Small intestine (tissue), 4 donors: Measurements from ENCODE around the gene GDF3. TPM values are rescaled to one million over a fixed set of nuclear protein-coding genes. Genes with fewer than 3 reads are reported as not detected.

Experiments
- polyA plus RNA-seq, 4 donors: library from polyadenylated mRNA; stranded (reverse) in 3 of 4; unstranded in 1 of 4; fragments of 200-250 nt in 3 of 4; fragments of 120-200 nt in 1 of 4; gene quantifications; one replicate each; pipeline versions ENCODE4 v1.2.1 to v1.2.3, GENCODE V29; 2013
- donor health status: healthy with polysubstance abuse.
- donor health status: Bipolar disorder and iron deficiency.
- donor health status: healthy.

GDF3 gene
- polyA plus RNA-seq, 4 donors, result 0.09 to 0.31 TPM; not detected in 2

Other genes with a start within 250 kb of the GDF3 start
- 100 to 1,000 TPM in 1 of 4 donors, 1 to 10 TPM in 3; 6.3 to 147 (median 7.5) TPM for gene CD163, start 192.0 kb downstream of the GDF3 start, polyA plus RNA-seq
- gene APOBEC1, start 29.9 kb downstream of the GDF3 start, polyA plus RNA-seq, result 100 to 1,000 TPM in 2 of 4 donors, 10 to 100 TPM in 2; 26.3 to 310 (median 127) TPM
- not detected for gene DPPA3, start 15.7 kb upstream of the GDF3 start, polyA plus RNA-seq
- gene CLEC4C, start 51.6 kb upstream of the GDF3 start, polyA plus RNA-seq, result under 1 TPM in 1 of 4 donors, not detected in 3; 0.07 TPM
- not detected for gene NANOGNB, start 69.4 kb upstream of the GDF3 start, polyA plus RNA-seq
- under 1 TPM in 1 of 4 donors, not detected in 3; 0.19 TPM for gene NANOG, start 93.6 kb upstream of the GDF3 start, polyA plus RNA-seq
- under 1 TPM in 3 of 4 donors, not detected in 1; 0.03 to 0.77 (median 0.22) TPM for gene SLC2A14, start 177.1 kb upstream of the GDF3 start, polyA plus RNA-seq
- gene SLC2A3, start 240.4 kb upstream of the GDF3 start, polyA plus RNA-seq, result 10 to 100 TPM in 1 of 4 donors, 1 to 10 TPM in 2, under 1 TPM in 1; 0.89 to 18.1 (median 4.8) TPM